HepG2 (cell line): Measurements from ENCODE around the gene HES6. TPM values are rescaled to one million over a fixed set of nuclear protein-coding genes. Genes with fewer than 3 reads are reported as not detected.
A peak's percentile ranks its signal among the peaks of the same experiment; 100 is the strongest.

Experiments used
- ARID5B ChIP-seq: IDR thresholded peaks from 2 replicates; pipeline ENCODE4 v1.4.0; 2020; ENCODE audit warnings: mild to moderate bottlenecking, missing genetic modification reagents
- BRCA1 ChIP-seq: sonication (generic); formaldehyde crosslinking; IDR thresholded peaks from 2 replicates; pipeline ENCODE4 v1.4.0; 2020; ENCODE audit warnings: missing genetic modification reagents
- CTCF ChIP-seq: sonication (generic); formaldehyde crosslinking; IDR thresholded peaks from 2 replicates; pipeline ENCODE4 v1.5.0; 2020; ENCODE audit warnings: mild to moderate bottlenecking, missing genetic modification reagents, moderate library complexity
- DNMT3B ChIP-seq: conservative IDR thresholded peaks from 2 replicates; pipeline ENCODE4 v1.6.1; 2016; ENCODE audit warnings: missing biosample characterization, control low read depth
- ESRRA ChIP-seq: sonication (generic); formaldehyde crosslinking; IDR thresholded peaks from 2 replicates; pipeline ENCODE4 v1.5.1; 2020; ENCODE audit warnings: mild to moderate bottlenecking, low read depth, missing genetic modification reagents
- FOXA1 ChIP-seq, 2 experiments: fragments of 450-650 bp in 1 of 2; sonication (generic) in 1 of 2; formaldehyde crosslinking in 1 of 2; IDR thresholded peaks; 2 replicates each; pipeline versions ENCODE4 v1.4.0 to v1.6.1; 2016 to 2020; ENCODE audit warnings: missing genetic modification reagents in 1 of 2
- MNT ChIP-seq: fragments of 450-650 bp; IDR thresholded peaks from 2 replicates; pipeline ENCODE4 v1.6.1; 2016
- RARA ChIP-seq: IDR thresholded peaks from 2 replicates; pipeline ENCODE4 v1.6.1; 2016; ENCODE audit warnings: missing genetic modification reagents, missing compliant biosample characterization
- RFX1 ChIP-seq: fragments of 450-650 bp; IDR thresholded peaks from 2 replicates; pipeline ENCODE4 v1.6.1; 2017
- SRSF9 ChIP-seq: fragments of 200-400 bp; formaldehyde crosslinking; IDR thresholded peaks from 2 replicates; pipeline ENCODE4 v1.6.1; 2018; ENCODE audit warnings: borderline replicate concordance, mild to moderate bottlenecking, low read depth, low read length; ENCODE audit not compliant: insufficient read depth, poor library complexity, severe bottlenecking
- ZBTB34 ChIP-seq: sonication (generic); formaldehyde crosslinking; IDR thresholded peaks from 2 replicates; pipeline ENCODE4 v1.8.0; 2022; ENCODE audit warnings: mild to moderate bottlenecking, missing genetic modification reagents
- ZFP41 ChIP-seq: sonication (generic); formaldehyde crosslinking; IDR thresholded peaks from 2 replicates; pipeline ENCODE4 v1.4.0; 2020; ENCODE audit warnings: mild to moderate bottlenecking, missing genetic modification reagents, borderline replicate concordance
- ZNF292 ChIP-seq: sonication (generic); formaldehyde crosslinking; IDR thresholded peaks from 2 replicates; pipeline ENCODE4 v1.8.1; 2022; ENCODE audit warnings: mild to moderate bottlenecking, low read depth, missing genetic modification reagents, borderline replicate concordance
- ZNF557 ChIP-seq: sonication (generic); formaldehyde crosslinking; IDR thresholded peaks from 2 replicates; pipeline ENCODE4 v1.4.0; 2020; ENCODE audit warnings: missing genetic modification reagents
- ZNF580 ChIP-seq: IDR thresholded peaks from 2 replicates; pipeline ENCODE4 v1.6.1; 2016; ENCODE audit warnings: low read depth, borderline replicate concordance
- ZNF776 ChIP-seq: sonication (generic); formaldehyde crosslinking; IDR thresholded peaks from 2 replicates; pipeline ENCODE4 v1.4.0; 2020; ENCODE audit warnings: mild to moderate bottlenecking, missing genetic modification reagents
- ZNF784 ChIP-seq: sonication (generic); formaldehyde crosslinking; IDR thresholded peaks from 2 replicates; pipeline ENCODE4 v1.5.1; 2020; ENCODE audit warnings: missing genetic modification reagents, mild to moderate bottlenecking, borderline replicate concordance
- polyA plus RNA-seq, 8 experiments: library from polyadenylated mRNA; depleted of rRNA in 3 of 8; stranded (reverse) in 7 of 8; unstranded in 1 of 8; fragments of >200 nt; fragmentation: Illumina TruSeq in 4 of 8; extraction: Trizol in 4 of 8; gene quantifications; 2 replicates each; pipeline versions ENCODE4 v1.2.1 to v1.2.3, GENCODE V29; 2011 to 2016; ENCODE audit warnings: low read depth in 4 of 8, missing spikeins in 1 of 8, mixed read lengths in 1 of 8; ENCODE audit not compliant: insufficient read depth in 1 of 8
- total RNA-seq, 5 experiments: library from RNA; depleted of rRNA; stranded (reverse); fragments of >200 nt; fragmentation: Illumina TruSeq; extraction: Trizol; gene quantifications; 2 replicates each; pipeline ENCODE4 v1.2.3, GENCODE V29; 2016; ENCODE audit warnings: low read depth in 1 of 5

HES6 gene
- total and polyA plus RNA-seq, 2 of the 13 experiments (the other 11 are each of a cell fraction or from before 2014, with no cell fraction given): 19.5 to 82.8 TPM

- TF ChIP-seq MNT (peak; percentile 99), RFX1 (no peak), ZBTB34 (peak; percentile 37; the same call in 1 of the 2 replicates), ZNF557 (CRISPR knock-in tag) (no peak), ARID5B (CRISPR knock-in tag) (peak; percentile 48; the same call in 1 of the 2 replicates), BRCA1 (CRISPR knock-in tag) (no peak; the same call in 1 of the 2 replicates), ZNF292 (CRISPR knock-in tag) (peak; percentile 56; the same call in 1 of the 2 replicates), ZFP41 (CRISPR knock-in tag) (peak; percentile 17; the same call in 1 of the 2 replicates), SRSF9 (no peak), ESRRA (CRISPR knock-in tag) (peak; percentile 59), FOXA1 (IDR thresholded peaks at IDR 0.05) (no peak), FOXA1 (CRISPR knock-in tag; IDR thresholded peaks at IDR 0.05) (no peak), ZNF580 (CRISPR knock-in tag) (peak; percentile 64; the same call in 1 of the 2 replicates), CTCF (peak; percentile 46), DNMT3B (0 out of 2 replicates have a peak, but pooled peaks have one; percentile 63), ZNF784 (CRISPR knock-in tag) (peak; percentile 37; the same call in 1 of the 2 replicates), ZNF776 (CRISPR knock-in tag) (no peak), RARA (0 out of 2 replicates have a peak, but pooled peaks have one; percentile 20)
Measured at GRCh38 chr2:238288650-238289573, 49.1 kb upstream of the HES6 start (continued).
